B cell (primary cell): ENCODE data around the gene CBARP. TPM values are rescaled to one million over a fixed set of nuclear protein-coding genes. Genes with fewer than 3 reads are reported as not detected.

Experiments used
- ATAC-seq: fragments of 200-7000 bp; cut with Tn5 transposase; one replicate; pipeline ENCODE4 v1.10.0; 2021; ENCODE audit warnings: low read depth, mild to moderate bottlenecking, moderate number of reproducible peaks, moderate library complexity
- CTCF ChIA-PET: fragments of 350-600 bp; sonication (Branson Sonifier 250); formaldehyde crosslinking; loops from one replicate; lab custom pipeline; 2021; ENCODE audit warnings: antibody characterized with exemption, inconsistent platforms; lab: Charles Lee
- POLR2A ChIA-PET: fragments of 350-600 bp; sonication (Branson Sonifier 250); formaldehyde crosslinking; loops from one replicate; lab custom pipeline; 2021; ENCODE audit warnings: antibody characterized with exemption; lab: Charles Lee
- DNase-seq: peaks from one replicate; pipeline ENCODE4 v3.0.0; 2013
- H2AFZ ChIP-seq: 2 replicates; pipeline ENCODE4 v1.6.1; 2012; ENCODE audit warnings: mild to moderate bottlenecking, low read depth, low read length; ENCODE audit not compliant: insufficient read depth, poor library complexity, severe bottlenecking
- H3K27ac ChIP-seq, 2 donors: 1 replicate in 1 of 2; 2 replicates in 1 of 2; pipeline ENCODE4 v1.5.1; 2012 to 2013; ENCODE audit warnings: low read length in 2 of 2, mild to moderate bottlenecking in 2 of 2, moderate library complexity in 1 of 2
- H3K27me3 ChIP-seq, 4 experiments: fragments of 200-600 bp in 1 of 4; sonication (generic) in 1 of 4; replicated peaks in 1 of 4; 1 replicate in 2 of 4; 2 replicates in 2 of 4; pipeline versions ENCODE4 v1.6.1 to v1.7.0; 2013 to 2016; ENCODE audit warnings: low read length in 3 of 4, mild to moderate bottlenecking in 2 of 4, mixed read lengths in 1 of 4, moderate library complexity in 1 of 4; ENCODE audit not compliant: insufficient read depth in 4 of 4, control insufficient read depth in 3 of 4; ENCODE audit errors: control extremely low read depth in 1 of 4
- H3K36me3 ChIP-seq, 2 experiments: replicated peaks in 1 of 2; 1 replicate in 1 of 2; 2 replicates in 1 of 2; pipeline versions ENCODE4 v1.6.1 to v1.7.1; 2013; ENCODE audit warnings: low read length in 1 of 2; ENCODE audit not compliant: insufficient read depth in 2 of 2, control insufficient read depth in 1 of 2; ENCODE audit errors: control extremely low read depth in 1 of 2, extremely low read depth in 1 of 2
- H3K4me1 ChIP-seq, 2 donors: fragments of 200-600 bp in 1 of 2; sonication (generic) in 1 of 2; 1 replicate in 1 of 2; 2 replicates in 1 of 2; pipeline versions ENCODE4 v1.5.1 to v1.6.1; 2013 to 2017; ENCODE audit warnings: low read length in 2 of 2; ENCODE audit not compliant: control insufficient read depth in 2 of 2, insufficient read depth in 2 of 2
- H3K4me2 ChIP-seq: replicated peaks from 2 replicates; pipeline ENCODE3; 2012; ENCODE audit warnings: mild to moderate bottlenecking, low read depth, low read length; ENCODE audit not compliant: poor library complexity, severe bottlenecking
- H3K4me3 ChIP-seq, 5 experiments: fragments of 200-600 bp in 1 of 5; sonication (generic) in 1 of 5; 1 replicate in 3 of 5; 2 replicates in 2 of 5; pipeline versions ENCODE4 v1.5.1 to v1.7.0; 2011 to 2016; ENCODE audit warnings: low read length in 4 of 5, mild to moderate bottlenecking in 4 of 5, low read depth in 2 of 5, control low read depth in 1 of 5, moderate library complexity in 1 of 5; ENCODE audit not compliant: insufficient read depth in 1 of 5; ENCODE audit errors: control extremely low read depth in 1 of 5, extremely low read depth in 1 of 5
- H3K79me2 ChIP-seq: fragments of 200-600 bp; sonication (generic); one replicate; pipeline ENCODE4 v1.6.0; 2016; ENCODE audit warnings: low read length; ENCODE audit not compliant: control insufficient read depth, insufficient read depth
- H3K9ac ChIP-seq: fragments of 200-600 bp; sonication (generic); 2 replicates; pipeline ENCODE4 v1.6.1; 2017; ENCODE audit warnings: mild to moderate bottlenecking, low read length, moderate library complexity
- H3K9me3 ChIP-seq, 3 donors: one replicate each; pipeline versions ENCODE4 v1.6.1 to v1.7.1; 2013; ENCODE audit warnings: low read length in 2 of 3; ENCODE audit not compliant: control insufficient read depth in 2 of 3, insufficient read depth in 1 of 3; ENCODE audit errors: control extremely low read depth in 1 of 3
- H4K20me1 ChIP-seq: 2 replicates; pipeline ENCODE4 v1.6.0; 2012; ENCODE audit warnings: mild to moderate bottlenecking, low read length; ENCODE audit not compliant: insufficient read depth, control insufficient read depth, poor library complexity, severe bottlenecking
- H3K27ac Mint-ChIP-seq: one replicate; pipeline ENCODE4 v1.8.0; 2021; ENCODE audit warnings: mixed read lengths
- H3K27me3 Mint-ChIP-seq: one replicate; pipeline ENCODE4 v1.8.0; 2021; ENCODE audit warnings: mixed read lengths
- H3K4me1 Mint-ChIP-seq: one replicate; pipeline ENCODE4 v1.8.0; 2021; ENCODE audit warnings: mixed read lengths
- H3K4me3 Mint-ChIP-seq: one replicate; pipeline ENCODE4 v1.8.0; 2021; ENCODE audit warnings: mixed read lengths
- H3K9me3 Mint-ChIP-seq: one replicate; pipeline ENCODE4 v1.8.0; 2022; ENCODE audit warnings: mixed read lengths; ENCODE audit not compliant: insufficient read depth
- EZH2 ChIP-seq: IDR thresholded peaks from 2 replicates; pipeline ENCODE4 v1.6.1; 2012; ENCODE audit warnings: borderline replicate concordance, low read depth, mild to moderate bottlenecking, moderate library complexity, low read length; ENCODE audit not compliant: insufficient read depth, poor library complexity, severe bottlenecking
- WGBS: methylation state at CpG from one replicate; pipeline ENCODE4 v1.1.5; 2013; ENCODE audit warnings: missing lambda C conversion rate; ENCODE audit not compliant: insufficient coverage; 5-methylcytosine and 5-hydroxymethylcytosine counted together
- intact Hi-C: fragments of 100-400 bp; cut with micrococcal nuclease; formaldehyde crosslinking; loops from one replicate; pipeline ENCODE4 v1.10.0; 2022
- polyA plus RNA-seq: library from polyadenylated mRNA; depleted of rRNA; stranded (reverse); fragments of >200 nt; gene quantifications from 2 replicates; pipeline ENCODE4 v1.2.3, GENCODE V29; 2012
- total RNA-seq, 2 donors: library from RNA; stranded (reverse); fragments of 120-200 nt in 1 of 2; gene quantifications; 1 replicate in 1 of 2; 2 replicates in 1 of 2; pipeline versions ENCODE4 v1.2.3 to v1.2.4, GENCODE V29; 2013 to 2022
- TF ChIP-seq, protein P1 (sequence below): fragments of 200-600 bp; IDR thresholded peaks from one replicate; pipeline ENCODE4 v1.8.0; 2022; ENCODE audit warnings: antibody characterized with exemption, mild to moderate bottlenecking

The CBARP gene
- total and polyA plus RNA-seq, 2 donors (not counting 1 experiment from before 2014, with no cell fraction given), result not detected

GRCh38 chr19:1206150-1206863 is 31.5 kb downstream of the CBARP start:
- H3K36me3 ChIP-seq, result peaks cover 0 to 12% of the 10 kb centered on the region in 2 experiments
- H3K27me3 ChIP-seq, result no peaks in the 10 kb centered on the region
- H3K9ac ChIP-seq, result peak overlapping the region; percentile 83
- H3K4me1 Mint-ChIP-seq, result peaks cover 25% of the 10 kb centered on the region
- peak overlapping the region; percentile 98 for H3K4me2 ChIP-seq
- H3K27ac Mint-ChIP-seq, result peak overlapping the region; percentile 92
- H3K27me3 Mint-ChIP-seq, result no peaks in the 10 kb centered on the region
- intact Hi-C loops, result no loop called here
- POLR2A ChIA-PET, result interaction anchor here (0.5 kb wide), 2 partner anchors 21 to 40 kb away, joined by 3 to 5 read pairs; no protein-coding TSS in a partner anchor
- peak; percentile 52 for DNase-seq
- TF ChIP-seq, protein P1, sequence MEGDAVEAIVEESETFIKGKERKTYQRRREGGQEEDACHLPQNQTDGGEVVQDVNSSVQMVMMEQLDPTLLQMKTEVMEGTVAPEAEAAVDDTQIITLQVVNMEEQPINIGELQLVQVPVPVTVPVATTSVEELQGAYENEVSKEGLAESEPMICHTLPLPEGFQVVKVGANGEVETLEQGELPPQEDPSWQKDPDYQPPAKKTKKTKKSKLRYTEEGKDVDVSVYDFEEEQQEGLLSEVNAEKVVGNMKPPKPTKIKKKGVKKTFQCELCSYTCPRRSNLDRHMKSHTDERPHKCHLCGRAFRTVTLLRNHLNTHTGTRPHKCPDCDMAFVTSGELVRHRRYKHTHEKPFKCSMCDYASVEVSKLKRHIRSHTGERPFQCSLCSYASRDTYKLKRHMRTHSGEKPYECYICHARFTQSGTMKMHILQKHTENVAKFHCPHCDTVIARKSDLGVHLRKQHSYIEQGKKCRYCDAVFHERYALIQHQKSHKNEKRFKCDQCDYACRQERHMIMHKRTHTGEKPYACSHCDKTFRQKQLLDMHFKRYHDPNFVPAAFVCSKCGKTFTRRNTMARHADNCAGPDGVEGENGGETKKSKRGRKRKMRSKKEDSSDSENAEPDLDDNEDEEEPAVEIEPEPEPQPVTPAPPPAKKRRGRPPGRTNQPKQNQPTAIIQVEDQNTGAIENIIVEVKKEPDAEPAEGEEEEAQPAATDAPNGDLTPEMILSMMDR, result no peak
- no peak for TF ChIP-seq EZH2
- H3K4me3 Mint-ChIP-seq, result peak overlapping the region; percentile 94
- no peaks in the 10 kb centered on the region for H3K9me3 ChIP-seq
- peak overlapping the region in 1 of 2 donors; percentile 64 for H3K27ac ChIP-seq
- H4K20me1 ChIP-seq, result peaks cover 49% of the 10 kb centered on the region
- H3K4me1 ChIP-seq, result peaks cover 16 to 32% of the 10 kb centered on the region in 2 donors
- no peaks in the 10 kb centered on the region for H3K9me3 Mint-ChIP-seq
- under 1% methylated on average over 78 of the region's 78 CpGs for WGBS
- H2AFZ ChIP-seq, result peak overlapping the region; percentile 42
- CTCF ChIA-PET, result interaction anchor here (0.6 to 0.7 kb wide), 2 partner anchors 89 to 350 kb away, joined by 3 read pairs; no protein-coding TSS in a partner anchor
- ATAC-seq, result no peak
- H3K4me3 ChIP-seq, result peak overlapping the region; percentile 48 to 77 (median 63)
- peaks cover 55% of the 10 kb centered on the region for H3K79me2 ChIP-seq
